ENCODE data around the gene UGP2. TPM values are rescaled to one million over a fixed set of nuclear protein-coding genes. Genes with fewer than 3 reads are reported as not detected.
A peak's percentile ranks its signal among the peaks of the same experiment; 100 is the strongest.
"Not testable (repeated sequence)": the region's sequence is repeated elsewhere in the genome, so short reads cannot be mapped to it uniquely, and the experiment has no call there.

Gene UGP2
- polyA plus RNA-seq, 2 donors, result 75.3 to 79.9 TPM

- Histone ChIP-seq H3K27me3 (ENCODE audit: control insufficient read depth in 1 of 2, insufficient read depth in 2 of 2, low read length in 2 of 2) (no peaks in the 10 kb centered on the region), H3K4me1 (ENCODE audit: control insufficient read depth in 2 of 2, insufficient read depth in 2 of 2, low read length in 1 of 2) (peaks cover 0 to 4% of the 10 kb centered on the region in 2 donors), H3K4me3 (ENCODE audit: low read depth in 1 of 2, low read length in 2 of 2) (no peak overlapping the region), H3K36me3 (ENCODE audit: control insufficient read depth in 2 of 2, insufficient read depth in 2 of 2, low read length in 1 of 2) (no peaks in the 10 kb centered on the region), H3K27ac (ENCODE audit: low read depth in 2 of 2, low read length in 1 of 2) (no peak overlapping the region), H3K9me3 (ENCODE audit: control insufficient read depth in 2 of 2, insufficient read depth in 1 of 2, low read depth in 1 of 2, low read length in 1 of 2) (no peaks in the 10 kb centered on the region)
- WGBS, 2 donors, result 44 to 53% methylated on average over 1 of the region's 1 CpG
Measured at GRCh38 chr2:63846487-63846886, 4.8 kb downstream of the UGP2 start.

DNA sequence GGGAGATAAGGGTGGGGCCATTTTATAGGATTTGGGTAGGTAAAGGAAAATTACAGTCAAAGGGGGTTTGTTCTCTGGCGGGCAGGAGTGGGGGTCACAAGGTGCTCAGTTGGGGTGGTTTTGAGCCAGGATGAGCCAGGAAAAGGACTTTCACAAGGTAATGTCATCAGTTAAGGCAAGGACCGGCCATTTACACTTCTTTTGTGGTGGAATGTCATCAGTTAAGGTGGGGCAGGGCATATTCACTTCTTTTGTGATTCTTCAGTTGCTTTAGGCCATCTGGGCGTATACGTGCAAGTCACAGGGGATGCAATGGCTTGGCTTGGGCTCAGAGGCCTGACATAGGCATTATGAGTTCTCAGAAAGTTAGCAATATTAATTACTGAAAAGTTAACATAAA, 5.9 kb downstream of the UGP2 start:
- 72 to 88% methylated on average over 4 of the region's 4 CpGs for WGBS, 2 donors
- H3K4me3 ChIP-seq (ENCODE audit: low read depth in 1 of 2, low read length in 2 of 2); H3K4me1 ChIP-seq (ENCODE audit: control insufficient read depth in 2 of 2, insufficient read depth in 2 of 2, low read length in 1 of 2); H3K27ac ChIP-seq (ENCODE audit: low read depth in 2 of 2, low read length in 1 of 2); H3K36me3 ChIP-seq (ENCODE audit: control insufficient read depth in 2 of 2, insufficient read depth in 2 of 2, low read length in 1 of 2); H3K27me3 ChIP-seq (ENCODE audit: control insufficient read depth in 1 of 2, insufficient read depth in 2 of 2, low read length in 2 of 2); H3K9me3 ChIP-seq (ENCODE audit: control insufficient read depth in 2 of 2, insufficient read depth in 1 of 2, low read depth in 1 of 2, low read length in 1 of 2): not testable (repeated sequence)

GRCh38 chr2:63849381-63850203, 7.9 kb downstream of the UGP2 start:
- Histone ChIP-seq H3K9me3 (ENCODE audit: control insufficient read depth in 2 of 2, insufficient read depth in 1 of 2, low read depth in 1 of 2, low read length in 1 of 2) (no peaks in the 10 kb centered on the region), H3K4me1 (ENCODE audit: control insufficient read depth in 2 of 2, insufficient read depth in 2 of 2, low read length in 1 of 2) (no peaks in the 10 kb centered on the region), H3K4me3 (ENCODE audit: low read depth in 1 of 2, low read length in 2 of 2) (no peak overlapping the region), H3K36me3 (ENCODE audit: control insufficient read depth in 2 of 2, insufficient read depth in 2 of 2, low read length in 1 of 2) (no peaks in the 10 kb centered on the region), H3K27ac (ENCODE audit: low read depth in 2 of 2, low read length in 1 of 2) (no peak overlapping the region), H3K27me3 (ENCODE audit: control insufficient read depth in 1 of 2, insufficient read depth in 2 of 2, low read length in 2 of 2) (no peaks in the 10 kb centered on the region)
- 63 to 68% methylated on average over 7 of the region's 7 CpGs for WGBS, 2 donors

DNA sequence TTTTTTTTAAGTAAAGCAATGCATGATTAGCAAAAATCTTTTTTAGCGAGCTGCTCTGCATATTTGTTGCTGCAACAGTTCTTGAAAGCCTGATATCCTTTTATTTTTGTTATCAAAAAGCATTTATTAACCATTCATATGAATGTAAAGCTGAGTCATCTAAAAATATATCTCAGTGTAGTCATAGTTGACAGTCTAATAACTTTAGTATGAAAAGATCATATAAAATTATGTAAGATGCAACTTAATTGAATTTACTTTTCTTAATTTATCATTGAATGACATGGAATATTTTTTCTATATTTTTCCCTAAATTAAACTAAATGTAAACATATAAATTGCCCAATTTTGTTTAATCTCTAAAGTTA, 8.5 kb downstream of the UGP2 start:
- no peak overlapping the region for H3K4me3 ChIP-seq (ENCODE audit: low read depth in 1 of 2, low read length in 2 of 2)
- 75 to 80% methylated on average over 1 of the region's 1 CpG for WGBS, 2 donors
- H3K36me3 ChIP-seq (ENCODE audit: control insufficient read depth in 2 of 2, insufficient read depth in 2 of 2, low read length in 1 of 2), result no peaks in the 10 kb centered on the region
- H3K4me1 ChIP-seq (ENCODE audit: control insufficient read depth in 2 of 2, insufficient read depth in 2 of 2, low read length in 1 of 2), result no peaks in the 10 kb centered on the region
- no peaks in the 10 kb centered on the region for H3K9me3 ChIP-seq (ENCODE audit: control insufficient read depth in 2 of 2, insufficient read depth in 1 of 2, low read depth in 1 of 2, low read length in 1 of 2)
- H3K27me3 ChIP-seq (ENCODE audit: control insufficient read depth in 1 of 2, insufficient read depth in 2 of 2, low read length in 2 of 2), result no peaks in the 10 kb centered on the region
- no peak overlapping the region for H3K27ac ChIP-seq (ENCODE audit: low read depth in 2 of 2, low read length in 1 of 2)

- no peaks in the 10 kb centered on the region for H3K4me1 ChIP-seq (ENCODE audit: control insufficient read depth in 2 of 2, insufficient read depth in 2 of 2, low read length in 1 of 2)
- no peaks in the 10 kb centered on the region for H3K9me3 ChIP-seq (ENCODE audit: control insufficient read depth in 2 of 2, insufficient read depth in 1 of 2, low read depth in 1 of 2, low read length in 1 of 2)
- H3K27ac ChIP-seq (ENCODE audit: low read depth in 2 of 2, low read length in 1 of 2), result no peak overlapping the region
Measured at GRCh38 chr2:63850649-63851048, 9.0 kb downstream of the UGP2 start.

DNA sequence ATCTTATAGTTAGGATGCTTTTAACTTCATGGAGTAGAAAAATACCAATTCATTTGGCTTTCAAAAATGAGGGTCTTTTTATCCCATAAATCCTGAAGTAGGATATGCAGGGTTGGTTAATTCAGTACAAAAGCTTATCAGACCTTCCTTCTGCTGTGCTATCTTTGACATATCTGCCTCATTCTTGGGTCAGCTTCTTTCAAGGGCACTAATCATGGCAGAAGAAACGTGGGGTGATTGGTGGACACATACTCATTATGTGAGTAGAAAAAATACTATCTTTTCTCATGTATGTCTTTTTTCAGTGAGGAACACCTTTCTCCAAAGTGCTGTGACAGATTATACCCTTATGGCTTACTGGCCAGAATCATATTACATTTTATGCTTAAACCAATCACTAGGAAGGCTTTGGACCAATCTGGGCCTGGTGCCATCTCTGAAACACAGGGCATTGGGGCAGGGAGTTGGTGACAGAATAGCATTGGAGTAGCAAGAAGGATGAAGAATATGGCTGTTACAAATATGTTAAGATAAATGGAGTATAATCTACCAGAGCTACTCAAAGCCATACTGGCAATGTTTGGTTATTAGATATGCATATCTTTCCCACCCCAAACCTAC, 10.1 kb downstream of the UGP2 start:
- no peaks in the 10 kb centered on the region for H3K27me3 ChIP-seq (ENCODE audit: control insufficient read depth in 1 of 2, insufficient read depth in 2 of 2, low read length in 2 of 2)
- H3K9me3 ChIP-seq (ENCODE audit: control insufficient read depth in 2 of 2, insufficient read depth in 1 of 2, low read depth in 1 of 2, low read length in 1 of 2), result no peaks in the 10 kb centered on the region
- no peak overlapping the region for H3K27ac ChIP-seq (ENCODE audit: low read depth in 2 of 2, low read length in 1 of 2)
- 64 to 96% methylated on average over 1 of the region's 1 CpG for WGBS, 2 donors
- H3K36me3 ChIP-seq (ENCODE audit: control insufficient read depth in 2 of 2, insufficient read depth in 2 of 2, low read length in 1 of 2), result no peaks in the 10 kb centered on the region
- H3K4me1 ChIP-seq (ENCODE audit: control insufficient read depth in 2 of 2, insufficient read depth in 2 of 2, low read length in 1 of 2), result no peaks in the 10 kb centered on the region
- no peak overlapping the region for H3K4me3 ChIP-seq (ENCODE audit: low read depth in 1 of 2, low read length in 2 of 2)

More at GRCh38 chr2:63850649-63851048, 9.0 kb downstream of the UGP2 start:
- H3K4me3 ChIP-seq (ENCODE audit: low read depth in 1 of 2, low read length in 2 of 2), result no peak overlapping the region
- H3K27me3 ChIP-seq (ENCODE audit: control insufficient read depth in 1 of 2, insufficient read depth in 2 of 2, low read length in 2 of 2), result no peaks in the 10 kb centered on the region
- no peaks in the 10 kb centered on the region for H3K36me3 ChIP-seq (ENCODE audit: control insufficient read depth in 2 of 2, insufficient read depth in 2 of 2, low read length in 1 of 2)

DNA sequence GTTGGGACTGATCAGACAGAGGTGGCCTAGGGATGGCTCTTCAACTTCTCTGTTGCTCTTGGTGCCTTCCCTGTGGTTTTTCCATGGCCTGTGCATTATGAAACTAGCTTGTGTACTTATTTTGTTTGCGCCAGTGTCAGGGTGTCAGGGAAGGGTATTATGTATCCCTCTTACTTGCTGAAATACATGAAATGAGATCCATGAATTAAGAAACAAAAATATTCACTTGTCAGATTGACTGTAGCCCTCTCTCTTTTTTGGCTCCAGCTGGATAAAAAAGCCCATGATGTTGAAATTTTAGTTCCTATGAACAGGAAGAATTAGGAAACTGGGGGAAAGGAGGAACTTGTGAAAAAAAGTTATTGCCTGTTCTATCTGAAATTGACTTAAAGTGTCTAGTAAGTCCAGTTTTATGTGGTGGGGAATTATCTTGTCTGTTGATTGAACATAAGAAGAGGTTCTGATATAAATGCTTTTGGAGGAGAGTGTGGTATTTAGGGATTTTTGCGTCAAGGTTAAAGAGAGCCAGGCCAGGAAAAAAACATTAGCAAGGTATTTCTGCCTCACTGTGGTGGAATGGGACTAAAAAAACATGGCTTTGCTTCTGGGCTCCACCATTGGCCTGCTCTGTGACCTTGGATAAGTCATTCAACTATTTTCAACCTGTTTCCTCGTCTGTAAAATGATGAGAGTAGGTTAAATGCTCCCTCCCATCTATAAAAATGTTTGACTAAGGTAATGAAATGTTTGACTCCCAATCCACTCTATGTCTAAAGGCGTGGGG, 12.0 kb downstream of the UGP2 start:
- no peaks in the 10 kb centered on the region for H3K9me3 ChIP-seq (ENCODE audit: control insufficient read depth in 2 of 2, insufficient read depth in 1 of 2, low read depth in 1 of 2, low read length in 1 of 2)
- no peaks in the 10 kb centered on the region for H3K4me1 ChIP-seq (ENCODE audit: control insufficient read depth in 2 of 2, insufficient read depth in 2 of 2, low read length in 1 of 2)
- no peak overlapping the region for H3K4me3 ChIP-seq (ENCODE audit: low read depth in 1 of 2, low read length in 2 of 2)
- peaks cover 0 to 7% of the 10 kb centered on the region in 2 donors for H3K36me3 ChIP-seq (ENCODE audit: control insufficient read depth in 2 of 2, insufficient read depth in 2 of 2, low read length in 1 of 2)
- WGBS, 2 donors, result 81 to 88% methylated on average over 4 of the region's 4 CpGs
- no peaks in the 10 kb centered on the region for H3K27me3 ChIP-seq (ENCODE audit: control insufficient read depth in 1 of 2, insufficient read depth in 2 of 2, low read length in 2 of 2)
- H3K27ac ChIP-seq (ENCODE audit: low read depth in 2 of 2, low read length in 1 of 2), result no peak overlapping the region

- Histone ChIP-seq H3K36me3 (ENCODE audit: control insufficient read depth in 2 of 2, insufficient read depth in 2 of 2, low read length in 1 of 2) (peaks cover 0 to 7% of the 10 kb centered on the region in 2 donors), H3K4me3 (ENCODE audit: low read depth in 1 of 2, low read length in 2 of 2) (no peak overlapping the region), H3K9me3 (ENCODE audit: control insufficient read depth in 2 of 2, insufficient read depth in 1 of 2, low read depth in 1 of 2, low read length in 1 of 2) (no peaks in the 10 kb centered on the region), H3K4me1 (ENCODE audit: control insufficient read depth in 2 of 2, insufficient read depth in 2 of 2, low read length in 1 of 2) (no peaks in the 10 kb centered on the region), H3K27ac (ENCODE audit: low read depth in 2 of 2, low read length in 1 of 2) (peak overlapping the region; percentile 41 to 43), H3K27me3 (ENCODE audit: control insufficient read depth in 1 of 2, insufficient read depth in 2 of 2, low read length in 2 of 2) (no peaks in the 10 kb centered on the region)
- WGBS, 2 donors, result 93% methylated on average over 14 of the region's 14 CpGs
Measured at GRCh38 chr2:63855418-63856302, 14.0 kb downstream of the UGP2 start.

- Histone ChIP-seq H3K36me3 (ENCODE audit: control insufficient read depth in 2 of 2, insufficient read depth in 2 of 2, low read length in 1 of 2) (peaks cover 0 to 7% of the 10 kb centered on the region in 2 donors), H3K27me3 (ENCODE audit: control insufficient read depth in 1 of 2, insufficient read depth in 2 of 2, low read length in 2 of 2) (no peaks in the 10 kb centered on the region), H3K4me1 (ENCODE audit: control insufficient read depth in 2 of 2, insufficient read depth in 2 of 2, low read length in 1 of 2) (no peaks in the 10 kb centered on the region), H3K4me3 (ENCODE audit: low read depth in 1 of 2, low read length in 2 of 2) (no peak overlapping the region), H3K27ac (ENCODE audit: low read depth in 2 of 2, low read length in 1 of 2) (no peak overlapping the region), H3K9me3 (ENCODE audit: control insufficient read depth in 2 of 2, insufficient read depth in 1 of 2, low read depth in 1 of 2, low read length in 1 of 2) (no peaks in the 10 kb centered on the region)
- WGBS, 2 donors, result 78 to 82% methylated on average over 5 of the region's 5 CpGs
Measured at GRCh38 chr2:63856303-63856603, 14.6 kb downstream of the UGP2 start.

Measured in esophagus (tissue), 2 donors.